GM21423 (cell line): ENCODE measurements around the gene RAX2.
"Not testable (repeated sequence)": the region's sequence is repeated elsewhere in the genome, so short reads cannot be mapped to it uniquely, and the experiment has no call there.

Source experiments
- ATAC-seq: cut with Tn5 transposase; IDR thresholded peaks from one replicate; pipeline ENCODE4 v1.9.1; 2021; ENCODE audit warnings: mild to moderate bottlenecking, moderate library complexity; ENCODE audit not compliant: unreplicated experiment

The RAX2 gene

DNA sequence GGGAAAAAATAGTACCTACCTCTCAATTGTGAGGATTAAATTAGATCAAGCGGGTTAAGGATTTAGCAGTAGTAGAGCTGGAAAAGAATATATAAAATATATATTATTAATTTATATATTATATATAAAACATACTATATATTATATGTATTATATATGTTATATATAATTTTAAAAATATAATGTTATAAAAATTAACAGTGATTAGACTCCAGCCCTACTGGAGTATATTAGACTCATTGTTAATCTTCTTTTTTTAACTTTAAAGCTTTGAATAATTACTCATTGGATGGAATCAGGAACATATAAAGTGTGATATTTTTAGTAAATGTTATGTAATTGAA, 9.9 kb downstream of the RAX2 start:
- no peak for ATAC-seq

DNA sequence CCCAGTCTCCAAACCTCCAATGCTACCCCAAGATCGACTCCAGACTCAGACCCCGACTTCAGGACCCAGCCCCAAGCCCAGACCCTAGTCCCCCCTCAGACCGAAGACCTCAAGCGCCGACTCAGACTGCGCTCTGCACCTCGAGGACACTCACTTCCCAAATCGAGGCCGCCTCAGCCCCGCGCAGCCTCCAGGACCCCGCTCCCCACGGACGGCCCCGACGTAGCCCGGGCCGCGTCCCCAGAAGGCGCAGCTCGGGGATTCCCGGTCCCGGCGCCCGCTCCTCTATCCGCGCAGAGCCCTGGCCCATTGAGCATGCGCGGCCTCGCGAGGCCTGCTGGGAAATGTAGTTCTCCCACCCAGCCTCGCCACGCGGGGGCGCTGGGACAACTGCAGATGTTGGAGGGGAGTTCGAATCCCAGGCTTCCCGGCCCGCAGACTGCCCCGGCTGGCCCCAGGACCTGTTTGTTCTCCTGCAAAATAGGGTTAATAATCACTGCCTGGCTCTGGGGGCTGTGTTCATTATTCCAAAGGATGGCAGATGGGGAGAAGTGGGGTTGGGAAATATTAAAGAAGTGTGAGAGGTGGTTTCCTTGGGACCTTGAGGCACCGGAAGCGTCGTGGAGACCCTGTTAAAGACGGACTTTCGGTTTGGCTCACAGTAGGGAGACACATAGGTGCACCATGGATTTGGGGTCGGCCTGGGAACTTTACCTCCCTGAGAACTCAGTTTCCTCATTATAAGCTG, 10.5 kb downstream of the RAX2 start, which contains the start of gene APBA3:
APBA3 (minus strand) TSS at position 311 of the 748 bp plus-strand sequence. CDS start 1,428 bp downstream, outside the sequence.
- ATAC-seq, result peak; percentile 51

DNA sequence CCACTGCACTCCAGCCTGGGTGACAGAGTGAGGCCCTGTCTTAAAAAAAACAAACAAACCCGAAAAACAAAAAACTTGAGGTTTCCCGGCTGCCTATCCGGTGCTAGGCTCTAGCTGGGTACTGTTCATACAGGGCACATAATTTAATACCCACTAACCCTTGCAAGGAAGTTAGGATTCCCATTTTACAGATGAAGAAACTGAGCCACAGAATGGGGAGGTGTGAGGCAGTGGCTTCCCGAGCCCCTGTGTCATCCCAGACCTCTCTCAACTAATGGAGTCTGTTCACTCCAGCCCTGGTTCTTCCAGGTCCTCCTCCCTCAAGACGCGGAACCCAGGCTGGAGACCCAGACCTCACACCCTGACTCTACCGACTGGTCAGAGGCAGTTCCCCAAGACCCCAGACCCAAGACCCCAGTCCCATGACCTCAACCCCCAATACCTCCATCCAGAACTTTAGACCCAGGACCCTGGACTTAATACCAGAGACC, 11.1 kb downstream of the RAX2 start:
- ATAC-seq, result no peak

DNA sequence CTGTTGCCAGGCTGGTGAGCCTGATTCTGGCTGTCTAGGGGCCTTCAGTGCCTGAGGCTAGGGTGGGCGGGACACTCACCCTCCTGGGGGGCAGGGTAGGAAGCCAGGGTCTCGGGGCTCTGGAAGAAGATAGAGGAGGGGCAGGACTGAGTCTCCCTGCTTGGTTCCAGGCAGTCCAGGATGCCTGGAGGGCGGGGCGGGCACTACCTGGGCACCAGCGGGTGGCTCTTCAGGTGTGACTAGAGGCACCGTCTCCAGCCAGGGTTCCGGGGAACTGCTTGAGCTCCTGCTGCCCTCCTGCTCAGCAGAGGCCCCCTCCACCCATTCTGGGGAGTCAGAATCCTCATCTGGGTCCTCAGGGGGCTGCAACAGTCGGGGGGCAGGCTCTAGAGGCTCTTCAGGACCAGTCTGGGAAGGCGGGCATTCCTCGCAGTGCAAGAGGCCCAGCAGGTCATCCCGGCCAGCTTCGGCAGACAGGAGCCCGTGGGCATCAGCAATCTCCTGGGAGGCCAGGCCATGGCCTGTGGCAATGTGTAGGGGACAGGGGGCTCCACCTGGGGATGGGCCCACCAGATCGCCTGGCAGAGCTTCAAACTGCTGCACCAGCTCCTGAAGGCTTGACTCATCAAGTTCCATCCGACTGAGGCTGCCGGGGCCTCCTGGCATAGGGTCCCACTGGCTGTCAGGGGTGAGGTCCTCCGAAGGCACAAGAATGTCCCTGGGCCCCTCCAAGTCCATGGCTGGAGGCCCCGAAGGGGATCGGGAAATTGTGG, 12.4 kb downstream of the RAX2 start:
- no peak for ATAC-seq

DNA sequence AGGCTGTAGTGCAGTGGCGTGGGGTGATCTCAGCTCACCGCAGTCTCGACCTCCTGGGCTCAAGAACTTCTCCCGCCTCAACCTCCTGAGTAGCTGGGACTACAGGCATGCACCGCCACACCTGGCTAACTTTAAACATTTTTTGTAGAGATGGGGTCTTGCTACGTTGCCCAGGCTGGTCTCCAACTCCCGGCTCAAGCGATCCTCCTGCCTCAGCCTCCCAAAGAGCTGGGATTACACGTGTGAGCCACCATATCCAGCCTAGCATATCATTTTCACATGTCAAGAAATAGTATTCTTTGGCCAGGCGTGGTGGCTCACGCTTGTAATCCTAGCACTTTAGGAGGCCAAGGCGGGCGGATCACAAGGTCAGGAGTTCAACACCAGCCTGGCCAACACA, 13.7 kb downstream of the RAX2 start:
- ATAC-seq, result not testable (repeated sequence)

DNA sequence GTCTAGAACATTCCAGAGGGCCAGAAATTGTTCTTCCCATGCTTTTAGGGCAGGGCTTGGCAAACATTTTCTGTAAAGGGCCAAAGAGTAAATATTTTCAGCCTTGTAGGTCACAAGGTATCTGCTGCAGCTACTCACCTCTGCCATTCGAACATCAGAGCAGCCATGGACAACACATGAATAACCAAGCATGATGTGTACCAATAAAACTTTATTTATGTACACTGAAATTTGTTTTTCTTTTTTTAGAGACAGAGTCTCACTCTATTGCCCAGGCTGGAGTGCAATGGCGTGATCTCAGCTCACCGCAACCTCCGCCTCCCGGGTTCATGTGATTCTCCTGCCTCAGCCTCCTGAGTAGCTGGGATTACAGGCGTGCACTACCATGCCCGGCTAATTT, 14.3 kb downstream of the RAX2 start:
- not testable (repeated sequence) for ATAC-seq

DNA sequence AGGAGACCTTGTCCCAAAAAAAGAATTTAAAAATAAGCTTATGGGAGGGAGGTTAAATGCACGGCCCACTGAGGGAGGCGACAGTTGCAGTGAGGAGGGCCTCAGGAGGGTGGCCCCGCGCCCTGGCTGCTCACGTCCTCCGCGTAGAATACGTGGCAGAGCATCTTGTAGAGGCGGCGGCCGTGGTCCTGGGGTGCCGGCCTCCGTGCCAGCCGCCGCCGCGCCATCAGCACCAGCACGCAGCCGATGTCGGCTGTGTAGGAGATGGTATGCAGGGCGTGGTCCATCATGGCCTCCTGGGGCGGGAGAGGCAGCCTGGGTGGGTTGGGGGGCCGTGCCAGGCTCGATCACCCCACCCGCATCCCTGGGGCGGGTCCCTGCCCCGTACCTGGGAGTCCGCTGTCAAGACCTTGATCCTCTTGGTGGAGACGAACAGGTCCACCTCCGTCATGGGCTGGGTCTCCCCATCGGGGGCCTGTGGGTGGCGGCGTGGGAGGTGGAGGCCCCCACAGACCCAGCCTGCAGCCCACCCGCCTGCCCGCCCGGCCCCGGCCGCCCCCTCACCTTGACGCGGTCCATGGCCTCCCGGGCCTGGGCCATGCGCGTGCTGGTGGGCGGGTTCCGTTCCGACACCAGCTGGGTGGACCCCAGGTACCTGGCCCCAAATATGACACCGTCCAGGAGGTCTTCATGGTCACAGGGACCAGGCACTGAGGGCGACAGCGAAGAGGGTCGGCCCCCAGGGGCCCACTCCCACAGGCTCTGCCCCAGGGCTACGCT, 18.2 kb downstream of the RAX2 start:
- ATAC-seq, result no peak

DNA sequence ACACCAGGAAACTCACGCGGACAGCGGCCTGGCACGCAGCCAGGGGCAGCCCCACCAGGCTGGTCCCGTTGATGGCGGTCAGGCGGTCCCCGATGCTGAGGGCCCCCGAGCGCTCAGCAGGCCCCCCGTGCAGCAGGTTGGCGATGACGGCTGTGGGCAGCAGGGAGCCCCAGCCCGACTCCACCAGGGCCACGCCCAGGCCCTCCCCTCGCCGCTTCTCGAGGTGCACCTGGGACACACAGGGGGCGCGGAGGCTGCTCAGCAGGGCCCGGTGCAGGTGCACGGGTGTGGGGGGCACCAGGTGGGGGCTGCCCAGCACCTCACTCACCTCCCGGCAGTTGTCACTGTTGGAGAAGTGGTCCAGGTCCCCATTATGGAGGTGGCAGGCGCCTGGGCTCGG, 19.5 kb downstream of the RAX2 start:
- no peak for ATAC-seq

DNA sequence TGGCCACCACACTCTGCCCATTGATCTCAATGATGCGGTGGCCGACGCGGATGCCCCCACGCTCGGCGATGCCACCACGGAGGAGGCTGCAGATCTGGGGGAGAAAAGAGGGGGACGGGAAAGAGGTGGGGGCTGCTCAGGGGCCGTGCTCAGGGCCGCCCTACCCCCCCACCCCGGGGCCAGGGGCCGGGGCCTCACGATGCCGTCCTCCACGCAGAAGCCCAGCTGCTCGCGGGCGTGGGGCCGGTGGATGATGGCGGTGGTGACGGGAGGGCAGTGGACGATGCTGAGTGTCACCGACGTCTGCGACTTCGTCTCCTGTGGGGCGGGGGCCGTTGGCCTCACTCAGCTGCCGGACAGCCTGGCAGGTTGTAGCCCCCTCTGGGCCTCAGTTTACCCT, 20.8 kb downstream of the RAX2 start:
- no peak for ATAC-seq

DNA sequence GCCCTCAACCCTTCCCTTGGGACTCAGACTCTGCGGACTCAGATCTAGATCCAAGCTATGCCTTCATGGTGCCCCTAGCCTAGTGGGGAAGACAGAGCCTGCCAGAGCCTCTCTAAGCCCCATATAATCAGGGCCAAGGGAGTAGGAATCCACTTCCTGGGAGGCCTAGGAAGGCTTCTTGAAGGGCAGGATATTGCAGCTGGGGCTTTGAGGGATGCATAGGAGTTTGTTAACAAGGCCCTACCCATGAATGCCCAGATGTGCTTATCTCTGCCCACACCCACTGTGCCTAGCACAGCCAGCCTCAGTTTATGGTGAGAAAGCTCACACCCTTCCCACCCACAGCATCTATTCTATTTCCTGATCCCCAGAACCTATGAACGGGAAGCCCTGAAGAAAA, 21.8 kb downstream of the RAX2 start:
- no peak for ATAC-seq

DNA sequence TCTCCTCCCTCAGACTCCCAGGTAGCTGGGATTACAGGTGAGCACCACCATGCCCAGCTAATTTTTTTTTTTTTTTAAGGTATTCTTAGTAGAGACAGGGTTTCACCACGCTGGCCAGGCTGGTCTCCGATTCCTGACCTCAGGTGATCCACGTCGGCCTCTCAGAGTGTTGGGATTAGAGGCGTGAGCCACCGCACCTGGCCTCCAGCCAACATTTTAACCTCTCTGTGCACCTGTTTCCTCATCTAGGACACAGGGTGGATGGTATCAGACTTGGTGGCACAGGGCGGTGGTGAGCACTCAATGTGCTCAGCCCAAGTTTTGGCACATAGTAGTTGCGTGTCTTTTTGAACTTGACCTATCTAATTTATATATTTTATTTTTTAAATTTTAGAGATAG, 23.1 kb downstream of the RAX2 start:
- ATAC-seq, result no peak

DNA sequence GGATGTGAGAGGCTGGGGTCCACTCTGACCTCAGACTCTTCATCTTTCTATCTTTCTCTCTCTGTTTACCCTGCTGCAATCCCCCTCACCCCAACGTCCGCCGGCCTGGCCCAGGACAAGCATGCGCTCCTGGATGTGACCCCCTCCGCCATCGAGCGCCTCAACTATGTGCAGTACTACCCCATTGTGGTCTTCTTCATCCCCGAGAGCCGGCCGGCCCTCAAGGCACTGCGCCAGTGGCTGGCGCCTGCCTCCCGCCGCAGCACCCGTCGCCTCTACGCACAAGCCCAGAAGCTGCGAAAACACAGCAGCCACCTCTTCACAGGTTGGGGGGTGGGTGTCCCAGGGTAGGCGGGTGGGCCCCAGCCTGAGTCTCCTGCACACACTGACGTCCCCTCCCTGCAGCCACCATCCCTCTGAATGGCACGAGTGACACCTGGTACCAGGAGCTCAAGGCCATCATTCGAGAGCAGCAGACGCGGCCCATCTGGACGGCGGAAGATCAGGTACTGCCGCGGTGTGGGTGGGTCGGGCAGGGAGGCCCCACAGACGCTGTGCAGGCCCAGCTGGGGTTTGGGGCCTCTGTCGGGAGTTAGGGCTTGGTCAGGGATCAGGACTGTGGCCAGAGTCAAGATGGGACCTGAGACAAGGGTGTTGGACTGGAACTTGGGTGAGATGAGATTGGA, 25.5 kb downstream of the RAX2 start:
- no peak for ATAC-seq

DNA sequence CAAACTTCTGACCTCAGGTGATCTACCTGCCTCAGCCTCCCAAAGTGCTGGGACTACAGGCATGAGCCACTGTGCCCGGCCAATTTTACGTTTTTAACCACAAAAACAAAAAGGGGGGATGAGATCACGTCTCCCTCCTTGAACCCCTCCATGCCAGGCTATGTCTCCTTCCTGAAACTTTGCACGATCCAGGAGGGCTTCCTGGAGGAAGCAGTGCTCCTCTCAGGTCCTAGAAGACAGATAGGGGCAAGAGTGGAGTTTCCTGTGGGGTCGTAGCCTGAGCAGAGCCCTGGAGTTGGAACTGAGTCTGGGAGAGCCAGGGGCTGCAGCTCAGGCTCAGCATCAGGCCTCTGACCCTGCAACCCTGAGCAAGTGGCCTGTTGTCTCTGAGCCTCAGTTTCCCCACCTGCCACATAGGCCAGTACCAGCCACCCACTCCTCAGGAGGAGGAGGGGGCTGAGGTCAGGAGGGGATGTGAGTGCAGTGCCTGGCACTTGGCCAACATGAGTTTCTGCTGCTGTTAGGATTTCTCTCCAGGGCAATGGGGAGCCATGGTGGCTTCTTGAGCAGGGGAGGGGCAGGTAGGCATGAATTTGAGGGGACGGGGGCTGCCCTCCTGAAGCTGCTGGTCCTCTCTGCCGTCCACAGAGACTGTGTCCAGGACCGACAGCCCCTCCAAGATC, 26.5 kb downstream of the RAX2 start:
- no peak for ATAC-seq

DNA sequence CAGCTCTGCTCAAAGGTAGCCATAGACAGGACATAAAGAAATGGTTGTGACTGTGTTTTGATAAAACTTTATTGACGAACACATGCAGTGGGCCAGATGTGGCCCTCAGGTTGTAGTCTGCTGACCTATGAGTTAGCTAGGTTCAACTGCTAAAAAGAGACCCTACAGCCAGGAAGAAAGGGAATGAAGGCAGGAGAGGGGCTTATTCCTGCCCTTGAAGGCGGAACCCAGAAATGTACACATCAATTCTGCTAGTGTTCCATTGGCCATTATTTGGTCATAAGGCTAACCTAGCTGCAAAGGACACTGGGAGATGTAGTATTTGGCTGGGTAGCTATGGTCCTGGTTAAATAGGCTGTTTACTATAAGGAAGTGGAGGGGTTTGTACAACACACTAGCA, 28.5 kb downstream of the RAX2 start:
- ATAC-seq, result no peak

DNA sequence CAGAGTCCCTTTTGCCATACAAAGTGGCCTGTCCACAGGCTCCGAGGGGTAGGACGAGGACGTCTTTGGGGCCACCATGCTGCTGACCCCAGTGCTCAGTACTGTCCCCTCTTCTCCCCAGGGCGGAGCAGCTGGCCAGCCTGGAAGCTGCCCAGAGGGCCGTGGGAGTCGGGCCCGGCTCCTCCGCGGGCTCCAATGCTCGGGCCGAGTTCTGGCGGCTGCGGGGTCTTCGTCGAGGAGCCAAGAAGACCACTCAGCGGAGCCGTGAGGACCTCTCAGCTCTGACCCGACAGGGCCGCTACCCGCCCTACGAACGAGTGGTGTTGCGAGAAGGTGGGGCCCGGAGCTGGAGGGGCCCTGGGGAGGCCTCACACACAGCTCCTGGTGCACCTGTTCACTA, 31.6 kb downstream of the RAX2 start:
- ATAC-seq, result no peak

DNA sequence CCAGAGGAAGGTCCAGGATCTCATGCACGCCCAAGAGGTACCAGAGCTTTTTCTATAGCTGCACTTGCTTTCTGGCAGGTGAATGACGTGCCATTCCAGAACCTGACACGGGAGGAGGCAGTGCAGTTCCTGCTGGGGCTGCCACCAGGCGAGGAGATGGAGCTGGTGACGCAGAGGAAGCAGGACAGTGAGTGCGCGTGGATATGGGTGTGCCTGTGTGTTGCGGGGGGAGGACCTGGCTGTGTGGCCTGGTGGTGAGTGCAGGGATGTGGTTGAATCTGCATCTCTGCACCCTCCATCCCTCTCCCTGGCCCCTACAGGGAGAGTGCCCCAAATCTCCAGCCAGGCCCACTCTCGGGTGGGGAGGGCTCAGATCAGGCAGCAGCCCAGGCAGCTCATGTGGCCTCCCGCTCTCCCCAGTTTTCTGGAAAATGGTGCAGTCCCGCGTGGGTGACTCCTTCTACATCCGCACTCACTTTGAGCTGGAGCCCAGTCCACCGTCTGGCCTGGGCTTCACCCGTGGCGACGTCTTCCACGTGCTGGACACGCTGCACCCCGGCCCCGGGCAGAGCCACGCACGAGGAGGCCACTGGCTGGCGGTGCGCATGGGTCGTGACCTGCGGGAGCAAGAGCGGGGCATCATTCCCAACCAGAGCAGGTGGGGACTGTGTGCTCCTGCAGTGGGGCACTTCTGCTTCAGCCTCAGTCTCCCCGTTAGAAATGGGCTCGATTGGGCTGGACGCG, 33.4 kb downstream of the RAX2 start:
- ATAC-seq, result no peak

DNA sequence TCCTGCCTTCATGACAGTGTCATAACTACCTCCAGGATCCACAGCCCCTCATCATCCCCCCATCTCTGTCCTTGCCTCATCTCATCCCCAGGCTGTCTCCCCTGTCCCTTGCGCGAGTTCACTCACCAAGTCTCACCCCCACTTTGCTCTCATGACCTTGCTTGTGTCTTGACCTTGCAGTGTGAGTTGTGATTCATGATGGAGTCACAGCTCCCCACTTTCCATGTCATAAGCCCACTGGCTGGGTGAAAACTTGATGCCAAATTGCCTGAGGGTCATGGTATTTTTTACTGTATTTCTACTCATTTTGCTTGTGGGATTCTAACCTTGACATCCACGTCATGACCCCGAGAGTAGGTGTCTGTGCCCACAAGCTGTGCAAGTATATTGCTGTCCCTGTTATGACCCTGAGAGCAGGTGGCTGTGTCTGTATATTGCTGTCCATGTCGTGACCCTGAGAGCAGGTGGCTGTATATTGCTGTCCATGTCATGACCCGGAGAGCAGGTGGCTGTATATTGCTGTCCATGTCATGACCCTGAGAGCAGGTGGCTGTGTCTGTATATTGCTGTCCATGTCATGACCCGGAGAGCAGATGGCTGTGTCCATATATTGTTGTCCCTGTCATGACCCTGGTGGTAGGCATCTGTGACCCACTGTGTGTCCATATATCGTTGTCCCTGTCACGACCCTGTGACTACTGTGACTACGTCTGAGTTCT, 34.4 kb downstream of the RAX2 start:
- ATAC-seq, result no peak

DNA sequence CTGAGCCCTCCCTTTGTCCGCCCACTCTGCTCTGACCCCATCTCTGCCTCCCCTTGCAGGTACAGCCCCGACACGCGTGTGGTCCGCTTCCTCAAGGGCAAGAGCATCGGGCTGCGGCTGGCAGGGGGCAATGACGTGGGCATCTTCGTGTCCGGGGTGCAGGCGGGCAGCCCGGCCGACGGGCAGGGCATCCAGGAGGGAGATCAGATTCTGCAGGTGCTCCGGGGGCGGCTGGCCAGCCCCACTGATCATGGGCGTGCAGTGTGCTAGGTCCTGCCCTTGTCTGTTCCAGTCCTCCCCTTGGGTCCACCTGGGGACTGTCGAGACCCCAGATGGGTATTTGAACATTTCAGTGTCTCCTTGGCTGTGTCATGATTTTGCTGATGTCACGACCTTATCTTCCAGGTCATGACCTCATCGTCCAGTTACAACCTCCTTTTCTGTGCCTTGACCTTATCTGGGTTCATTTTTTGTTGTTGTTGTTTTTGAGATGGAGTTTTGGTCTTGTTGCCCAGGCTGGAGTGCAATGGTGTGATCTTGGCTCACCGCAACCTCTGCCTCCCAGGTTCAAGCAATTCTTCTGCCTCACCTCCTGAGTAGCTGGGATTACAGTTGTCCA, 35.8 kb downstream of the RAX2 start:
- no peak for ATAC-seq

DNA sequence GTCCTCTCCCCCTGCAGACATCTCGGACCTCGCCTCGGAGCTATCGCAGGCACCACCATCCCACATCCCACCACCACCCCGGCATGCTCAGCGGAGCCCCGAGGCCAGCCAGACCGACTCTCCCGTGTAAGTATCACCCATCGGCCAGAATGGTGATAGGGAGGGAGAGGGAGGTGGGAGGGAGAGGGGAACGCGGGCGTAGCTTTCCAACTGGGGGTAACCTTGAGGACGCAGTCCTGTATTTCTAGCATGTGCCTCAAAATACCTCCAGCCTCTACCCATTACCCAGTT, 37.8 kb downstream of the RAX2 start:
- ATAC-seq, result no peak
